HUES6 (cell line): ENCODE measurements around the gene ANKMY2.

ENCODE experiments used
- H3K27ac ChIP-seq: 2 replicates; pipeline ENCODE4 v1.7.0; 2013; ENCODE audit warnings: low read depth, mild to moderate bottlenecking, low read length, inconsistent platforms
- H3K27me3 ChIP-seq: 2 replicates; pipeline ENCODE4 v1.6.1; 2013; ENCODE audit warnings: low read length; ENCODE audit not compliant: control insufficient read depth, insufficient read depth
- H3K36me3 ChIP-seq: 2 replicates; pipeline ENCODE4 v1.6.1; 2013; ENCODE audit warnings: low read length; ENCODE audit not compliant: control insufficient read depth, insufficient read depth
- H3K4me1 ChIP-seq: 2 replicates; pipeline ENCODE4 v1.6.1; 2013; ENCODE audit warnings: low read length; ENCODE audit not compliant: control insufficient read depth, insufficient read depth
- H3K4me3 ChIP-seq: 2 replicates; pipeline ENCODE4 v1.5.1; 2013; ENCODE audit warnings: low read depth, low read length
- H3K9ac ChIP-seq: one replicate; pipeline ENCODE4 v1.6.1; 2013; ENCODE audit warnings: mild to moderate bottlenecking, low read length
- H3K9me3 ChIP-seq: 2 replicates; pipeline ENCODE4 v1.6.1; 2013; ENCODE audit warnings: low read depth, low read length; ENCODE audit not compliant: control insufficient read depth, insufficient read depth

ANKMY2 gene

DNA sequence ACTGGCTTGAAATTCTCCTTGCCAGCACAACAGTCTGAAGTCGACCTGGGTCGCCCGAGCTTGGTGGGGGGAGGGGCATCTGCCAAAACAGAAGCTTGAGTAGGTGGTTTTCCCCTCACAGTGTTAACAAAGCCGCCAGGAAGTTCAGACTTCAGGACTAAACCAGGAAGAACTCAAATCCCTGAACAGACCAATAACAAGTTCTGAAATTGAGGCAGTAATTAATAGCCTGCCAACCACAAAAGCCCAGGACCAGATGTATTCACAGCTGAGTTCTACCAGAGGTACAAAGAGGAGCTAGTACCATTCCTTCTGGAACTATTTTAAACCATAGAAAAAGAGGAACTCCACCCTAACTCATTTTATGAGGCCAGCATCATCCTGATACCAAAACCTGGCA is 73.6 kb downstream of the ANKMY2 start:
- H3K36me3 ChIP-seq, result no peaks in the 10 kb centered on the region
- H3K9ac ChIP-seq, result no peak overlapping the region
- H3K4me1 ChIP-seq, result peaks cover 7% of the 10 kb centered on the region; the same call in 1 of the 2 replicates
- no peaks in the 10 kb centered on the region for H3K9me3 ChIP-seq
- H3K27ac ChIP-seq, result no peak overlapping the region
- no peaks in the 10 kb centered on the region for H3K27me3 ChIP-seq
- no peak overlapping the region for H3K4me3 ChIP-seq

GRCh38 chr7:16564909-16565426 is 80.6 kb downstream of the ANKMY2 start:
- Histone ChIP-seq H3K9me3 (no peaks in the 10 kb centered on the region), H3K4me1 (no peaks in the 10 kb centered on the region; the same call in 1 of the 2 replicates), H3K9ac (no peak overlapping the region), H3K36me3 (no peaks in the 10 kb centered on the region), H3K27me3 (no peaks in the 10 kb centered on the region), H3K27ac (no peak overlapping the region), H3K4me3 (no peak overlapping the region)

DNA sequence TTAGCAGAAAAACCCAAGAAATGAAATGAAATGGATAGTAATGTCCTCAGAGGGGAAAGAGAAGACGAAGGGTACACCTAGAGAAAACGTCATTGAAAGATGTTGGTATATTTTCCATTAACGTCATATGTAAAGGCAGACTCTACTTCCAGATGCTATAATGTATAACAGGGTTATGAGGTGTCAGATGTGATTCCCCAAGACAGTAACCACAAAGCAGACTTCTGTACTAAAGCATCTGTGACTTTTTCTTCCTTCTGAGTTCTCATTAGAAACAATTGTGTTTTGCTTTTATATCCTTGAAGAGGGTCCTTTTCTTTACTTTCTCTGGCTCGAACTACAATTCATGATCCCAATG is 81.6 kb downstream of the ANKMY2 start:
- Histone ChIP-seq H3K9me3 (no peaks in the 10 kb centered on the region), H3K9ac (no peak overlapping the region), H3K4me3 (no peak overlapping the region), H3K36me3 (no peaks in the 10 kb centered on the region), H3K4me1 (no peaks in the 10 kb centered on the region; the same call in 1 of the 2 replicates), H3K27ac (no peak overlapping the region), H3K27me3 (no peaks in the 10 kb centered on the region)

- H3K9me3 ChIP-seq, result no peaks in the 10 kb centered on the region
- H3K27ac ChIP-seq, result no peak overlapping the region
- no peak overlapping the region for H3K9ac ChIP-seq
- H3K4me1 ChIP-seq, result no peaks in the 10 kb centered on the region; the same call in 1 of the 2 replicates
- H3K36me3 ChIP-seq, result no peaks in the 10 kb centered on the region
- no peaks in the 10 kb centered on the region for H3K27me3 ChIP-seq
- H3K4me3 ChIP-seq, result no peak overlapping the region
Observed at GRCh38 chr7:16563281-16564022, 82.1 kb downstream of the ANKMY2 start.

GRCh38 chr7:16562456-16563220 is 82.9 kb downstream of the ANKMY2 start:
- H3K27me3 ChIP-seq, result no peaks in the 10 kb centered on the region

GRCh38 chr7:16561943-16562342 is 83.6 kb downstream of the ANKMY2 start:
- Histone ChIP-seq H3K36me3 (no peaks in the 10 kb centered on the region), H3K4me1 (no peaks in the 10 kb centered on the region; the same call in 1 of the 2 replicates), H3K9me3 (no peaks in the 10 kb centered on the region), H3K27ac (no peak overlapping the region), H3K27me3 (no peaks in the 10 kb centered on the region), H3K4me3 (no peak overlapping the region), H3K9ac (no peak overlapping the region)

More at GRCh38 chr7:16562456-16563220, 82.9 kb downstream of the ANKMY2 start:
- Histone ChIP-seq H3K9ac (no peak overlapping the region), H3K36me3 (no peaks in the 10 kb centered on the region), H3K4me1 (no peaks in the 10 kb centered on the region; the same call in 1 of the 2 replicates), H3K4me3 (no peak overlapping the region), H3K27ac (no peak overlapping the region), H3K9me3 (no peaks in the 10 kb centered on the region)

DNA sequence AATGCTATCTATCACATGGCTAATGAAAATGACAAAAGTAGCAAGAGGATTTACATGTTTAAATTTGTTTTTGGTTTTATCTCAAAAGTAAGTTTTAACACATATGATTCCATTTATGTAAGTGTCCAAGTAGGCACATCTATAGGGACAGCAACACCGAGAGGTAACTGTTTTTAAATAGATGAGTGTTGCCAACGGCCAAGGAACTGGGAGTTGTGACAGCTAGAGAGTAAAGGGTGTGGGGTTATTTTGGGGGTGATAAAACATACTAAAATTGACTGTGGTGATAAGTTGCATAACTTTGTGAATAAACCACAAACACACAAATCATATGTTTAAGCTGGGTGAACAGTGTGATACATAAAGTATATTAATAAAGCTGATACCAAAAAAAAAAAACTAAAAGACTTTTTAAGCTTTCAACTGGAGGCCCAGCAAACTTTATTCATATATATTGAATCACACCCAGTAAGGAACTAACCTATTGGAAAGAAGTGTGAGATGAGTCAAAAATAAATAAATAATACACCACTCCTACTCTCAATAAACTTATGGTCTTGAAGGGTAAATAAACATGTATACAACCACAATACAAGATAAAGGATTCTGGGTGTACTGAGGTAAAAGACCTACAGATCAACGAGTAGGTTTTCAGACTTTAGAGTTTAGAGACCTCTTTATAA is 85.9 kb downstream of the ANKMY2 start:
- H3K9ac ChIP-seq, result no peak overlapping the region
- no peaks in the 10 kb centered on the region; the same call in 1 of the 2 replicates for H3K4me1 ChIP-seq
- H3K36me3 ChIP-seq, result no peaks in the 10 kb centered on the region
- H3K9me3 ChIP-seq, result no peaks in the 10 kb centered on the region
- no peak overlapping the region for H3K4me3 ChIP-seq
- H3K27me3 ChIP-seq, result no peaks in the 10 kb centered on the region
- no peak overlapping the region for H3K27ac ChIP-seq

DNA sequence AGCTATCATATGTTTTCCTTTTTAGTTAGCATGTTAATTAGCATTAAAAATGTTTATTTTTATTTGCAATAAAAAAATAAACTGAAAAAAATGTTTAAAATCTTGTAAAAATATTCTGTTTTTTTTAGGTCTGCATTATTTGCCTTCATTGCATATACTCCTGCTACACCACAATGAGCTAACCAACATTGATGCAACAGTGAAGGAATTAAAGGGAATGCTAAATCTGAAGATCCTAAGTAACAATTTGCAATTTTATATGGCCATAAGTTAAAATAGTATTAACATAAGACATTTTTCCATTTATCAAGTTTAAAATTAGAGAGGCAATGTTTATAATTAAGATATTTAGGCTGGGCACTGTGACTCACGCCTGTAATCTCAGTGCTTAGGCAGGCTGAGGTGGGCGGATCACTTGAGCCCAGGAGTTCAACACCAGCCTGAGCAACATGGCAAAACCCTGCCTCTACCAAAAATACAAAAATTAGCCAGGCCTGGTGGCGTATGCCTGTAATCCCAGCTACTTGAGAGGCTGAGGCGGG is 86.7 kb downstream of the ANKMY2 start:
- no peak overlapping the region for H3K4me3 ChIP-seq
- no peaks in the 10 kb centered on the region; the same call in 1 of the 2 replicates for H3K4me1 ChIP-seq
- H3K27ac ChIP-seq, result no peak overlapping the region
- no peaks in the 10 kb centered on the region for H3K36me3 ChIP-seq
- no peaks in the 10 kb centered on the region for H3K27me3 ChIP-seq
- H3K9ac ChIP-seq, result no peak overlapping the region
- no peaks in the 10 kb centered on the region for H3K9me3 ChIP-seq

DNA sequence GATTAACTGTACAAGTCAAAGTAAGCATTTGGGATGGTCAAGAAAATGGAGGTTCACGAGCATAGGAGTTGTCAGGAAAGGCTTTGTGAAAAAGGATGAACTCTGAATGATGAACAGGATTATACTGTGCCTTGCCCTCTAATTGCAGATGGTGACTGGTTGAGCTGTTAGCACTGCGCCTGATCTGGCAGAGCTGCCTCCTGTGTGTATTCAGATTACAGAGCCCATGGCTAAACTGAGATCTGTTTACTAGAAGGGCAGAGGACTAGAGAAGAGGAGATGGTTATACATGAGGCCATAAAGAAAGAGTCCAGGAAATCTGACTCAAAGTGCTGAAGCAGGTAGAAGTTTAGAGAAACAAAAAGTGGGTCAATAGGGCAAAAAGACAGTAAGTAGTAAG is 89.2 kb downstream of the ANKMY2 start:
- Histone ChIP-seq H3K27me3 (no peaks in the 10 kb centered on the region), H3K27ac (no peak overlapping the region), H3K9me3 (no peaks in the 10 kb centered on the region)

GRCh38 chr7:16554518-16555236 is 90.9 kb downstream of the ANKMY2 start:
- Histone ChIP-seq H3K4me1 (no peaks in the 10 kb centered on the region), H3K27ac (no peak overlapping the region), H3K9me3 (no peaks in the 10 kb centered on the region), H3K4me3 (no peak overlapping the region), H3K9ac (no peak overlapping the region), H3K27me3 (no peaks in the 10 kb centered on the region), H3K36me3 (no peaks in the 10 kb centered on the region)

More for the DNA sequence above, 89.2 kb downstream of the ANKMY2 start:
- Histone ChIP-seq H3K9ac (no peak overlapping the region), H3K4me1 (no peaks in the 10 kb centered on the region), H3K36me3 (no peaks in the 10 kb centered on the region), H3K4me3 (no peak overlapping the region)
